NCI-H510A treated with DMSO at 0.1 percent for 48 hours (cell line): ENCODE data around the gene BSN.

Source experiments
- DNase-seq: peaks from one replicate; lab custom pipeline; 2025; lab: John Stamatoyannopoulos, UW

BSN gene, protein sequence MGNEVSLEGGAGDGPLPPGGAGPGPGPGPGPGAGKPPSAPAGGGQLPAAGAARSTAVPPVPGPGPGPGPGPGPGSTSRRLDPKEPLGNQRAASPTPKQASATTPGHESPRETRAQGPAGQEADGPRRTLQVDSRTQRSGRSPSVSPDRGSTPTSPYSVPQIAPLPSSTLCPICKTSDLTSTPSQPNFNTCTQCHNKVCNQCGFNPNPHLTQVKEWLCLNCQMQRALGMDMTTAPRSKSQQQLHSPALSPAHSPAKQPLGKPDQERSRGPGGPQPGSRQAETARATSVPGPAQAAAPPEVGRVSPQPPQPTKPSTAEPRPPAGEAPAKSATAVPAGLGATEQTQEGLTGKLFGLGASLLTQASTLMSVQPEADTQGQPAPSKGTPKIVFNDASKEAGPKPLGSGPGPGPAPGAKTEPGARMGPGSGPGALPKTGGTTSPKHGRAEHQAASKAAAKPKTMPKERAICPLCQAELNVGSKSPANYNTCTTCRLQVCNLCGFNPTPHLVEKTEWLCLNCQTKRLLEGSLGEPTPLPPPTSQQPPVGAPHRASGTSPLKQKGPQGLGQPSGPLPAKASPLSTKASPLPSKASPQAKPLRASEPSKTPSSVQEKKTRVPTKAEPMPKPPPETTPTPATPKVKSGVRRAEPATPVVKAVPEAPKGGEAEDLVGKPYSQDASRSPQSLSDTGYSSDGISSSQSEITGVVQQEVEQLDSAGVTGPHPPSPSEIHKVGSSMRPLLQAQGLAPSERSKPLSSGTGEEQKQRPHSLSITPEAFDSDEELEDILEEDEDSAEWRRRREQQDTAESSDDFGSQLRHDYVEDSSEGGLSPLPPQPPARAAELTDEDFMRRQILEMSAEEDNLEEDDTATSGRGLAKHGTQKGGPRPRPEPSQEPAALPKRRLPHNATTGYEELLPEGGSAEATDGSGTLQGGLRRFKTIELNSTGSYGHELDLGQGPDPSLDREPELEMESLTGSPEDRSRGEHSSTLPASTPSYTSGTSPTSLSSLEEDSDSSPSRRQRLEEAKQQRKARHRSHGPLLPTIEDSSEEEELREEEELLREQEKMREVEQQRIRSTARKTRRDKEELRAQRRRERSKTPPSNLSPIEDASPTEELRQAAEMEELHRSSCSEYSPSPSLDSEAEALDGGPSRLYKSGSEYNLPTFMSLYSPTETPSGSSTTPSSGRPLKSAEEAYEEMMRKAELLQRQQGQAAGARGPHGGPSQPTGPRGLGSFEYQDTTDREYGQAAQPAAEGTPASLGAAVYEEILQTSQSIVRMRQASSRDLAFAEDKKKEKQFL (N-terminal part only)

DNA sequence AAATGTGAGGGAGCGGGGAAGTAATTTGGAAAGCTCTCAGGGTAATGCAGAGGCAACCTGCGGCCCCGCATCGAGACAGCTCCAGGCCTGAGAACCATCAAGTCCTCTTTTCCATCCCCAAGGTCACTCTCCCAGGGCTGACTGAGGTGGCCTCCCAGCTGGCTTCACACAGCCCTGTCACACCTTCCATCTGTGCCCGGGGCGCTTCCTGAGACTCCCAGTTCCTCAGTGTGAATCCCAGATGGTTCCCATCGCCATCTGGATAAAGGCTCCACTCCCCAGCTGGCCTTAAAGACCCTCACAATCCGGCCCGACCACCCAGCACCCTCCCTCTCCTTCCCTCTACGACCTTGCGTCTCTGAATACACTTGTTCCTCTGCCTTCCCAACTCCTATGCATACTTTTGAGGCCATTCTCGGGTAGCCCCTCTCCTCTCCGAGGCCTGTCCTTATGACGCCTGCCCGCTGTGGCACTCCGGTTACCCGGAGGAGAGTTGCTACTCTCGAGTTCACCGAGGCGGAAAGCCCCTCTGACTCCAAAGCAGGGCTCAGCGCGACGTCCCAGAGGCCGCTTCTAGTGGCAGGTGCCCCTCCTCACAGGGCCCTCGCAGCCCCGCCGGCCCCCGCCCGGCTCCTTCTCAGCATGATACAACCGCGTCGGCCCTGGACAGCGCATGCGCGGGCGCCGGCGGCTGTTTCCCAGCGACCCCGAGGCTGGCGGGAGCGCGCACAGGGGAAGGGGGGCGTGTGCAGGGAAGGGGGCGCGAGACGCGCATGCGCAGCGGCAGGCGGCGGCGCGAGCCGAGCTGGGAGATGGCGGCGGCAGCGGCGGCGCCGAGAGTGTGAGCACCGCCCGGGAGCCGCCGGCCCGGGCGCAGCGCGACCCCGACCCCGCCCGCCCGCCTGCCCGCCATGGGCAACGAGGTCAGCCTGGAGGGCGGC, at the start of gene BSN:
Gene BSN, plus strand, starts transcription at position 786 of the 941 bp plus-strand sequence. Its CDS starts 126 bp downstream, at position 912.
- DNase-seq: peak; percentile 68

DNA sequence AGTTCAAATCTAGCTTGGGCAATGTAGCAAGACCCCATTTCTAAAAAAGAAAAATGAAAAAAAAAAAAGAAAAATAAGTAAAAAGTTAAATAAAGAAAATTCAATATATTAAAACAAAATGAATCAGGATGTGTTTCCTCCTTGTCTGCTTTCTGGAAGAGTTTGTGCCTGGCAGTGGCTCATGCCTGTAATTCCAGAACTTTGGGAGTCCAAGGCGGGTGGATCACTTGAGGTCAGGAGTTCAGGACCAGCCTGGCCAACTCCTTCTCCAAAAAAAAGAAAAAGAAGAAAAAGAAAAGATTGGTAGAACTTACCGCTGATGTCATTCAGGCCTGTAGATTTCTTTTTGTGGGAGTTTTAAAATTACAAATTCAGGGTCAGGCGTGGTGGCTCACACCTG, 47.4 kb upstream of the BSN start:
- DNase-seq: no peak

DNA sequence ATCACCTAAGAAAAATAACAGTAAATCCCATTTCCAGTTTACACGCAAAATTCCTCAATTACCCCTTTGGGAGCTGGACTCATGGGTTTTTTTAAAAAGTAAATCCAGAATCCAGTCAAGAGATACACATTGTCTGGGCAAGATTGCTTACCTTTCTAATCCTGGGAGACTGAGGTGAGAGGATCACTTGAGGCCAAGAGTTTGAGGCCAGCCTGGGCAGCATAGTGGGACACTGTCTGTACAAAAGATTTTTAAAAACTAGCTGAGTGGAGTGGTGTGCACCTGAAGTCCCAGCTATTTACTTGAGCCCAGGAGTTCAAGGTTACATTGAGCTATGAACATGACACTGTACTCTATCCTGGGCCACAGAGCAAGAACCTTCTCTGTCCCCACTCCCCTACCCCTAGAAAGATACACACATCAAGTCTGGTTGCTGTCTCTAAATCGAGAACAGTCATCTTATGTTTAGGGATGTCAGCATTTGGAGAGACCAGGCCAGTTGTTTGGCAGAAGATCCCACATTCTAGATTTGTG, 45.2 kb upstream of the BSN start:
- DNase-seq: no peak

GRCh38 chr3:49511639-49512038, 42.6 kb upstream of the BSN start:
- no peak for DNase-seq

DNA sequence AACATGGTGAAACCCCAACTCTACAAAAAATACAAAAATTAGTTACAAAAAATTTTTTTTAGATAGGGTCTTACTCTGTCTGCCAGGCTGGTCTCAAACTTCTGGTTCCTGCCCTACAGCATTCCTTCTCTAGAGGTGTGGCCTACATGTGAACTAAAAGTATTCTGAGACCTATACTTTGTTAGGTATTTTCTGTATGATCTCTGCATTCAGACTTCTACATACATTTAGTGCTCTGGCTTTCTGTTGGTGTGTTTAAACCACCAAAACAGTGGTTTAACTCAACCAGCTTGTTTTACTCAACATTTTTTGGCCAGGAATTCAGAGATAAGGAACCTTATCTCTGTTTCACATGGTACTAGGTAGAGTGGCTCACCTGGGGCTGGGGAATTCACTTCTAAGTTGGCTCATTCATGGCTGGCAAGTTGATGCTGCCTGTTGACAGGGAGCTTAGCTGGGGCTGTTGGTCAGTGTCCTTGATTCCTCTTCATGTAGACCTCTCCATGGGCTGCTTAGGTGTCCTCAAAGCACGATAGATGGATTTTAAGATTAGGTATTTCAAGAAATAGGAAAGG, 41.4 kb upstream of the BSN start:
- no peak for DNase-seq

- no peak for DNase-seq
These were observed 40.7 kb upstream of the BSN start for GRCh38 chr3:49513494-49514124.

- DNase-seq: no peak
These were observed 36.3 kb upstream of the BSN start for GRCh38 chr3:49518016-49518415.

DNA sequence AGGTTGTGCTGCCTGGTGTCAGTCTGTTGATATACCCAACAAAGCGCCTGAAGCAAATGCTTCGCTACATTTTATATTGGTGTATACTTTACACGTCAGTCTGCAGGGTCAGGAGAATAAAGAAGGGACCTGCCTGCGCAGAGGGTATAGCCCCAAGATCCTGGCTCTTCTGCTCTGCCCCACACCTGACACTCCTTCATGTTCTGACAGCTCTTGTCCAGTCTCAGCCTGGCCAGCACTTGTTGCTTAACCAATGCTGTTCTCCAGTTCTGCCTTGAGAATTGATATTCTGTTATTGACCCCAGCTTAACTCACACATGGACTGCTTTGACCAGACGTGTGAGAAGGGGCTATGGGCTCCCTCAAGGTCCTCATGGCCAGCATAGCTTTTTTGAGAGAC, 35.8 kb upstream of the BSN start:
- no peak for DNase-seq

- DNase-seq: no peak
These were observed 35.0 kb upstream of the BSN start for GRCh38 chr3:49519296-49519695.

DNA sequence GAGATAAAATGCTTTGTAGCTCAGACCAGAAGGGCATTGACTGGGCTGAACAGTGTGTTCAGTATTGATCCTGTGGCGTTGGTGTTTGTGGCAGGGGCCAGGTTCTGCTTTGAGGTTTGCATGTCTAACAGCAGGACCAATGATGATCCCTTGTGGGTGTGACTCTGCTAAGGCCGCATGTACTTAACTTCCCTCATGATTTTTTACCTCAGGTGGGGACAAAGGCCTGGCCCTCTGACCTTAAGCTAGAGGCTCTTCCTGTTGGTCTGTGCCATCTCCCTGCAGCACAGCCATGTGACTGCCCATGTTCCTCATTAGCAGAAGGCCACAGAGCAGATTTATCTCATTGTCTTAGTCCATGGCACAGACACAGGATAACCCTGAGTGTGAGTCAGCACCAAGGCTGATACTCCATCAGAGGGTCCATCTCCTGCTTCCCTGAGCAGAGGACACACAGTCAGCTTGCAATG, 34.3 kb upstream of the BSN start:
- no peak for DNase-seq

GRCh38 chr3:49523756-49524747, 30.2 kb upstream of the BSN start:
- DNase-seq: no peak

DNA sequence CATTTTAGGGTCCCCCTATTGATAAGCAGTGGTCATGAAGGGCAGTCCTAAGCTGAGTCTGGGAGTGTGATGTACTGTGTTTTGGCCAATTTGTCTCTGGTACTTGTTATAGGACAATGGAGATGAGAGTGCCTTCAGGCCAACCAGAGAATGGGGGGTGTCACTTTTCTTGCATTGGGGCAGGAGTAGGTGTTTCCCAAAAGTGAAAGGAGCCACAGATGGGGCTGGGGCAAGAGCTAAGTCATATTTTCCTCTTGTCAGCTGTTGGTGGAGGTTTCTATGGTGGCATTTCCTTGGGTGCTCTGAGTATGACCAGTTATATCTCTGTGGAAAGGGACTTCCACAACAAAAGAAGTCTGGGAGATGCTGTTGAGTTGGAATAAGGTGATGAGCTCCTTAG, 24.7 kb upstream of the BSN start:
- no peak for DNase-seq

- DNase-seq: no peak
These were observed 24.0 kb upstream of the BSN start for GRCh38 chr3:49530231-49530630.

DNA sequence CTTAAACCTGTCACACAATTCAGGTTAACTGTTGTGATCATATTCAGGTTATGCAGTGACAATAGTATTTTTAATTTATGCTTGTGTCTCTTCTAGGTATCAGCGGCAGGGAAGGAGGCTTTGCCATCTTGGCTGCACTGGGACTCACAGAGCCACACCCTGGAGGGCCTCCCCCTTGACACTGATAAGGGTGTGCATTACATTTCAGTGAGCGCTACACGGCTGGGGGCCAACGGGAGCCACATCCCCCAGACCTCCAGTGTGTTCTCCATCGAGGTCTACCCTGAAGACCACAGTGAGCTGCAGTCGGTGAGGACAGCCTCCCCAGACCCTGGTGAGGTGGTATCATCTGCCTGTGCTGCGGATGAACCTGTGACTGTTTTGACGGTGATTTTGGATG, 23.6 kb upstream of the BSN start:
- no peak for DNase-seq

- DNase-seq: no peak
These were observed 23.1 kb upstream of the BSN start for GRCh38 chr3:49531218-49531617.

- DNase-seq: no peak
These were observed 22.6 kb upstream of the BSN start for GRCh38 chr3:49531715-49532114.

DNA sequence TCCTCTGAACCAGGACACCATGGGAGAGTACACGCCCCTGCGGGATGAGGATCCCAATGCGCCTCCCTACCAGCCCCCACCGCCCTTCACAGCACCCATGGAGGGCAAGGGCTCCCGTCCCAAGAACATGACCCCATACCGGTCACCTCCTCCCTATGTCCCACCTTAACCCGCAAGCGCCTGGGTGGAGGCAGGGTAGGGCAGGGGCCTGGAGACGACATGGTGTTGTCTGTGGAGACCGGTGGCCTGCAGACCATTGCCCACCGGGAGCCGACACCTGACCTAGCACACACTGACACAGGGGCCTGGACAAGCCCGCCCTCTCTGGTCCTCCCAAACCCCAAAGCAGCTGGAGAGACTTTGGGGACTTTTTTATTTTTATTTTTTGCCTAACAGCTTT, 21.2 kb upstream of the BSN start:
- no peak for DNase-seq

DNA sequence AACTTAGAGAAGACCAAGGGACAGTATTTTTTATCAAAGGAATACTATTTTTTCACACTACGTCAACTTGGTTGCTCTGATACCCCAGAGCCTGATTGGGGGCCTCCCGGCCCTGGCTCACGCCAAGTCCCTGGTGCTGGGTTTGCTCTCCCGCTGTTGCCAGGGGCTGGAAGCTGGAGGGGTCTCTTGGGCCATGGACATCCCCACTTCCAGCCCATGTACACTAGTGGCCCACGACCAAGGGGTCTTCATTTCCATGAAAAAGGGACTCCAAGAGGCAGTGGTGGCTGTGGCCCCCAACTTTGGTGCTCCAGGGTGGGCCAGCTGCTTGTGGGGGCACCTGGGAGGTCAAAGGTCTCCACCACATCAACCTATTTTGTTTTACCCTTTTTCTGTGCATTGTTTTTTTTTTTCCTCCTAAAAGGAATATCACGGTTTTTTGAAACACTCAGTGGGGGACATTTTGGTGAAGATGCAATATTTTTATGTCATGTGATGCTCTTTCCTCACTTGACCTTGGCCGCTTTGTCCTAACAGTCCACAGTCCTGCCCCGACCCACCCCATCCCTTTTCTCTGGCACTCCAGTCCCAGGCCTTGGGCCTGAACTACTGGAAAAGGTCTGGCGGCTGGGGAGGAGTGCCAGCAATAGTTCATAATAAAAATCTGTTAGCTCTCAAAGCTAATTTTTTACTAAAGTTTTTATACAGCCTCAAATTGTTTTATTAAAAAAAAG, 20.3 kb upstream of the BSN start:
- DNase-seq: no peak
